GM13976 (cell line): ENCODE measurements around the gene PTPRR.

Source experiments
- DNase-seq: peaks from one replicate; pipeline ENCODE4 v3.0.0; 2012; ENCODE audit warnings: low spot score
- CTCF ChIP-seq: IDR thresholded peaks from 2 replicates; pipeline ENCODE4 v1.5.1; 2012; ENCODE audit warnings: borderline replicate concordance, mild to moderate bottlenecking; ENCODE audit not compliant: insufficient read depth; ENCODE audit errors: extremely low read depth, missing control alignments, control extremely low read depth
- in situ Hi-C: fragments of 300-500 bp; cut with MboI; formaldehyde crosslinking; loops from one replicate; pipeline ENCODE4 v1.12.0; 2022; ENCODE audit warnings: low sequenced_read_pairs, mixed read lengths, inconsistent platforms; ENCODE audit not compliant: unreplicated experiment

PTPRR gene

DNA sequence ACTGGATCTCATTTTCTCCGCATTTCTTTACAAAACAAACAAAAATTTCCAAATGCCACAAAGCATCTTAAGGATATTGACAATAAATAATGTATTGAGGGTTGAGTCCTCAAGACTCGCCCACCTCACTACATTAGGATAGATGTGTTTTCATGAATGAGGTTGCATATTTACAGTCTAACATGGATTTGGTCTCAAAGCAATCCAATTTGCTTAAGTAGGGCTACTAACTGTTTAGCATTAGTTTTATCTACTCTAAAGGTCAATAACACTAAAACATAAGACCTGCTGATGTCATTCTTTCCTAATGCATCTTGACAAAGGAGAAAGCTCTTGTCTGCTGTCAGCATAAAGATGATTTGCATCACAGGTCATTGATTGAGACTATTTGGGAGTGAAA lies 82.4 kb downstream of the PTPRR start:
- in situ Hi-C loops: no loop called here
- TF ChIP-seq CTCF: no peak
- DNase-seq: no peak

DNA sequence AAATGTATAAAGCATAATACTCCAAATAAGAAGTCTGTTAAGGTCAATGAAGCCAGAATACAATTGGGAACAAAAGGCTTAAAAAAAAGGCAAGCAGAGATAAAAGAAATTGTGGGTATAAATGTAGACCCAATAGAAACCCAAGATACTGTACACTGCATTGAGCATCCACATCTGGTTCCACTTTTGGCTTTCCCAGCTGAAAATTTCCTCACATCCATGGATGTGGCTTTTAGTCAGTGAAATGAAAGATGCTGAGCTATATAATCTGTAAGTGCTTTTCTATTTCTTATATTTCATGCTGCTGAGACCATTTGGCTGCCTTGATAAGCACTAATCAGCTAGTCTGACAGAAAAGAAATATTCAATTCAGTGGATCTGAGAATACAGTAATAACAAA lies 83.5 kb downstream of the PTPRR start:
- TF ChIP-seq CTCF: no peak
- in situ Hi-C loops: no loop called here
- no peak for DNase-seq

DNA sequence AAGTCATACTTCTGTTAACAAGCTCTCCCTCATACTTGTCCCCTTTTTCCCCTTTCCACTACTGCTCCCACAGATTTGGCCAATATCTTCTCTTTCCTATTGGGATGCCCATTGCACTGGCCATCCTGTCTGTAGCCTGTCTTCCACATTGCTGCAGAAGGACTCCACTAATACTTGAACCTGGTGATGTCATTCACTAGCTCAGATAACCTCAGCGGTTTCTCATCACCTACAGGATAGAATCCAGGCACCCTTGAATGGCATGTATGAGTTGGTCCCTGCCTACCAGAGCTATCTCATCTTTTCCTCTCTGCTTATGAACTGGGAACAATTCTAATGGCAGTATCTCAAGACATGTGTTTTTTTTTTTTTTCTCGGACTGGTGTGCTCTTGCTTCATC lies 84.6 kb downstream of the PTPRR start:
- no peak for TF ChIP-seq CTCF
- in situ Hi-C loops: no loop called here
- DNase-seq: no peak

DNA sequence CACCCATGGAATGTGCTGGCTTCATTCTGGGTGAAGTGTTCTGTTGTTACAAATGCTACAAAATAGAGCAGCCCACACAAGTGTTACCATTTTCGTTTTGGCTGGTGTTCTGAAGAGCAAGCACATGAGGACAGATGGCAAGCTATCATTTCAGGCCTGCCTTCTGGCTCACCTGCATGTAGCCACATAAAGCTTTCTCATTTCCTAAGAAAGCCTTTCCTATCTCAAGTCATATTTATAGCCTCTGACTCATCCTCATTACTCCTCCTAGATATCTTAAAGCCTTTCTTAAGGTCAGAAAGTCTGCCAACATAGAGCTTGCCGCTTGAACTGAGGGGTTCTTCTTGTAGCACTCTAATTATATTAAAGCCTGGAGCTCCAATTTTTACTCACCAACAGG lies 89.0 kb downstream of the PTPRR start:
- TF ChIP-seq CTCF: no peak
- in situ Hi-C loops: no loop called here
- DNase-seq: no peak

- TF ChIP-seq CTCF: no peak
- no peak for DNase-seq
- in situ Hi-C loops: no loop called here
Measured at GRCh38 chr12:70830221-70831061, 90.1 kb downstream of the PTPRR start.

- DNase-seq: no peak
- TF ChIP-seq CTCF: no peak
Measured at GRCh38 chr12:70829070-70829469, 91.5 kb downstream of the PTPRR start.

More at GRCh38 chr12:70829070-70829469, 91.5 kb downstream of the PTPRR start:
- in situ Hi-C loops: no loop called here
